ENCODE measurements around the gene DUSP9.

GRCh38 chrX:153606503-153606902 is 40.5 kb upstream of the DUSP9 start:
- TF ChIP-seq ZNF274 (IDR thresholded peaks at IDR 0.05; ENCODE audit: low read depth, low read length) (no peak), YY1 (IDR thresholded peaks at IDR 0.05; ENCODE audit: insufficient read depth, insufficient read length) (no peak), SUZ12 (IDR thresholded peaks at IDR 0.05; ENCODE audit: extremely low read depth, insufficient read depth, insufficient read length) (no peak)

Measured in NT2/D1 (cell line).